Gastroesophageal sphincter (tissue), 4 donors: Measurements from ENCODE around the gene SOX2. TPM values are rescaled to one million over a fixed set of nuclear protein-coding genes. Genes with fewer than 3 reads are reported as not detected.

ENCODE experiments used
- ATAC-seq: fragments of 150-250 bp; one replicate; pipeline ENCODE4 v1.9.1; 2016; ENCODE audit warnings: mild to moderate bottlenecking, moderate library complexity
- H3K27ac ChIP-seq, 4 donors: fragments of 200-600 bp; sonication (generic) in 3 of 4; 1 replicate in 3 of 4; 2 replicates in 1 of 4; pipeline ENCODE4 v1.5.1; 2016 to 2019
- H3K27me3 ChIP-seq: fragments of 200-600 bp; sonication (generic); one replicate; pipeline ENCODE4 v1.5.1; 2019
- H3K36me3 ChIP-seq, 2 donors: fragments of 200-600 bp; sonication (generic); one replicate each; pipeline ENCODE4 v1.5.1; 2019; ENCODE audit warnings: control low read depth in 1 of 2
- H3K4me1 ChIP-seq, 3 donors: fragments of 200-600 bp; sonication (generic); 1 replicate in 2 of 3; 2 replicates in 1 of 3; pipeline ENCODE4 v1.5.1; 2016 to 2019; ENCODE audit warnings: control low read depth in 2 of 3
- H3K4me3 ChIP-seq, 2 donors: fragments of 200-600 bp; sonication (generic); one replicate each; pipeline ENCODE4 v1.5.1; 2019; ENCODE audit warnings: mild to moderate bottlenecking in 1 of 2, moderate library complexity in 1 of 2
- H3K9me3 ChIP-seq, 3 donors: fragments of 200-600 bp; sonication (generic); one replicate each; pipeline ENCODE4 v1.5.1; 2017 to 2019; ENCODE audit warnings: control low read depth in 2 of 3
- EP300 ChIP-seq: sonication (generic); formaldehyde crosslinking; IDR thresholded peaks from one replicate; pipeline ENCODE4 v1.6.1; 2017; ENCODE audit warnings: antibody characterized with exemption, mild to moderate bottlenecking
- POLR2A ChIP-seq, 2 donors: fragments of 450-650 bp; IDR thresholded peaks; one replicate each; pipeline ENCODE4 v1.6.1; 2017; ENCODE audit warnings: antibody characterized with exemption in 2 of 2, mild to moderate bottlenecking in 2 of 2, moderate library complexity in 1 of 2
- POLR2AphosphoS5 ChIP-seq: sonication (generic); formaldehyde crosslinking; IDR thresholded peaks from one replicate; pipeline ENCODE4 v1.6.1; 2017; ENCODE audit warnings: antibody characterized with exemption
- WGBS, 2 donors: methylation state at CpG; one replicate each; pipeline ENCODE4 v1.1.5; 2018; ENCODE audit warnings: low coverage in 1 of 2; 5-methylcytosine and 5-hydroxymethylcytosine counted together
- total RNA-seq, 4 donors: library from RNA; depleted of rRNA; stranded (reverse); fragments of >200 nt; gene quantifications; one replicate each; pipeline ENCODE4 v1.1.0, GENCODE V29; 2016
- TF ChIP-seq, protein P1 (sequence below), 4 experiments: fragments of 200-600 bp in 2 of 4; fragments of 450-650 bp in 2 of 4; sonication (generic) in 1 of 4; IDR thresholded peaks; one replicate each; pipeline ENCODE4 v1.5.1; 2017 to 2019; ENCODE audit warnings: antibody characterized with exemption in 4 of 4, mild to moderate bottlenecking in 2 of 4, moderate library complexity in 2 of 4

Gene SOX2
- total RNA-seq: 1 to 10 TPM; 3.1 to 9.9 (median 5.7) TPM

DNA sequence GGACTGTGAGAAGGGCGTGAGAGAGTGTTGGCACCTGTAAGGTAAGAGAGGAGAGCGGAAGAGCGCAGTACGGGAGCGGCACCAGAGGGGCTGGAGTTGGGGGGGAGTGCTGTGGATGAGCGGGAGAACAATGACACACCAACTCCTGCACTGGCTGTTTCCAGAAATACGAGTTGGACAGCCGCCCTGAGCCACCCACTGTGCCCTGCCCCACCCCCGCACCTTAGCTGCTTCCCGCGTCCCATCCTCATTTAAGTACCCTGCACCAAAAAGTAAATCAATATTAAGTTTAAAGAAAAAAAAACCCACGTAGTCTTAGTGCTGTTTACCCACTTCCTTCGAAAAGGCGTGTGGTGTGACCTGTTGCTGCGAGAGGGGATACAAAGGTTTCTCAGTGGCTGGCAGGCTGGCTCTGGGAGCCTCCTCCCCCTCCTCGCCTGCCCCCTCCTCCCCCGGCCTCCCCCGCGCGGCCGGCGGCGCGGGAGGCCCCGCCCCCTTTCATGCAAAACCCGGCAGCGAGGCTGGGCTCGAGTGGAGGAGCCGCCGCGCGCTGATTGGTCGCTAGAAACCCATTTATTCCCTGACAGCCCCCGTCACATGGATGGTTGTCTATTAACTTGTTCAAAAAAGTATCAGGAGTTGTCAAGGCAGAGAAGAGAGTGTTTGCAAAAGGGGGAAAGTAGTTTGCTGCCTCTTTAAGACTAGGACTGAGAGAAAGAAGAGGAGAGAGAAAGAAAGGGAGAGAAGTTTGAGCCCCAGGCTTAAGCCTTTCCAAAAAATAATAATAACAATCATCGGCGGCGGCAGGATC lies at the start of gene SOX2:
Gene SOX2, plus strand, starts transcription at position 601 of the 811 bp plus-strand sequence. CDS start 436 bp downstream, outside the sequence.
- 0 to 7% methylated on average over 4 to 17 of the region's 37 CpGs for WGBS, 2 donors
- Histone ChIP-seq H3K9me3 (no peaks in the 10 kb centered on the region), H3K4me3 (peak within 1 kb of the TSS in 1 of 2 donors; percentile 51), H3K27me3 (peaks cover 100% of the 10 kb centered on the region), H3K4me1 (peaks cover 0 to 38% (median 12%) of the 10 kb centered on the region in 3 donors), H3K27ac (peak within 1 kb of the TSS in 2 of 4 donors; percentile 51 to 64), H3K36me3 (no peaks in the 10 kb centered on the region)
- ATAC-seq: peak; percentile 34
- TF ChIP-seq, protein P1, sequence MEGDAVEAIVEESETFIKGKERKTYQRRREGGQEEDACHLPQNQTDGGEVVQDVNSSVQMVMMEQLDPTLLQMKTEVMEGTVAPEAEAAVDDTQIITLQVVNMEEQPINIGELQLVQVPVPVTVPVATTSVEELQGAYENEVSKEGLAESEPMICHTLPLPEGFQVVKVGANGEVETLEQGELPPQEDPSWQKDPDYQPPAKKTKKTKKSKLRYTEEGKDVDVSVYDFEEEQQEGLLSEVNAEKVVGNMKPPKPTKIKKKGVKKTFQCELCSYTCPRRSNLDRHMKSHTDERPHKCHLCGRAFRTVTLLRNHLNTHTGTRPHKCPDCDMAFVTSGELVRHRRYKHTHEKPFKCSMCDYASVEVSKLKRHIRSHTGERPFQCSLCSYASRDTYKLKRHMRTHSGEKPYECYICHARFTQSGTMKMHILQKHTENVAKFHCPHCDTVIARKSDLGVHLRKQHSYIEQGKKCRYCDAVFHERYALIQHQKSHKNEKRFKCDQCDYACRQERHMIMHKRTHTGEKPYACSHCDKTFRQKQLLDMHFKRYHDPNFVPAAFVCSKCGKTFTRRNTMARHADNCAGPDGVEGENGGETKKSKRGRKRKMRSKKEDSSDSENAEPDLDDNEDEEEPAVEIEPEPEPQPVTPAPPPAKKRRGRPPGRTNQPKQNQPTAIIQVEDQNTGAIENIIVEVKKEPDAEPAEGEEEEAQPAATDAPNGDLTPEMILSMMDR (IDR thresholded peaks at IDR 0.05): no peak
- TF ChIP-seq POLR2AphosphoS5: peak; percentile 71

DNA sequence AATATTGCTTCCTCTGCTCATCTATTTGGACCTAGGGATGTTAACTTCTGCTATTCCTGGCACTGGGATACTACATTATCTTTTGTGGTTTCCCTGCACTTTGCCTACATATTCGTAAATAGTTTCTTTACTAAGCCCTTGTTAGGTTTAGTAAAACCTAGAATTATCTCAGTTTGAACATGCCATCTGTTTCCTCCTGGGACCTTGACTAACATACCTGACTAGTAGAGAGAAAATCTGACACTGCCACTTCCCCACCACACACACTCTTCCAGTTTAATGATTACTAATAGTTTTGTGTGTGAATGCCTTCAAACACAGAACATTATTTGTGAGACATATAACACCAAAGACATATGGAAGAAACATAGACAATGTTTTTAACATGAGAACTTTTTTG lies 28.2 kb upstream of the SOX2 start:
- no peaks in the 10 kb centered on the region for H3K4me1 ChIP-seq
- no peaks in the 10 kb centered on the region for H3K36me3 ChIP-seq
- no peak for TF ChIP-seq POLR2AphosphoS5
- TF ChIP-seq EP300: no peak
- no peak for TF ChIP-seq POLR2A (IDR thresholded peaks at IDR 0.05)
- TF ChIP-seq, protein P1 (IDR thresholded peaks at IDR 0.05): no peak
- no peak overlapping the region for H3K4me3 ChIP-seq
- WGBS, 2 donors: 82 to 100% methylated on average over 1 of the region's 1 CpG
- H3K27me3 ChIP-seq: no peaks in the 10 kb centered on the region
- ATAC-seq: no peak
- H3K27ac ChIP-seq: no peak overlapping the region
- H3K9me3 ChIP-seq: peaks cover 0 to 8% (median 0%) of the 10 kb centered on the region in 3 donors

DNA sequence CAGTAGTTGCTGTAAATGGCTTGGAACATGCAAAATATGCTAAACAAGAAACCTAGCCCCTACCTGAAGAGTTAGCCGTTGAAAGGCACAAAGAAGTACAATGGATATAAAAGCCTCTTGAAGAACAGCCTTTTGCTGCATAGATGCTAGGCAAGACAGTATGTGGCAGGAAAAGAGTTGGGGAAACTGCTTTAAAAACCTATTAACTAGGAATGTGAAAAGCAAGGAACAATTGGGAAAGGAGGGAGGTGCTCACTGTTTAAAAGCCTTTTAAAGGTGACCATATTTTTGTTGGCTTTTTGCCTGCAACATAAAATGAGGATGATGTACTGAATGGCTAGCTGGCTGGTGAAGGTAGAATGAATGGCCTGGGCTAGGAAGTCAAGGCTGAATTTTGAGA lies 24.5 kb upstream of the SOX2 start:
- no peaks in the 10 kb centered on the region for H3K4me1 ChIP-seq
- no peak overlapping the region for H3K27ac ChIP-seq
- H3K27me3 ChIP-seq: no peaks in the 10 kb centered on the region
- WGBS, 2 donors: 67 to 78% methylated on average over 1 of the region's 1 CpG
- ATAC-seq: no peak
- TF ChIP-seq, protein P1 (IDR thresholded peaks at IDR 0.05): no peak
- TF ChIP-seq POLR2AphosphoS5: no peak
- TF ChIP-seq POLR2A (IDR thresholded peaks at IDR 0.05): no peak
- TF ChIP-seq EP300: no peak
- H3K9me3 ChIP-seq: no peaks in the 10 kb centered on the region
- H3K4me3 ChIP-seq: no peak overlapping the region
- H3K36me3 ChIP-seq: no peaks in the 10 kb centered on the region

DNA sequence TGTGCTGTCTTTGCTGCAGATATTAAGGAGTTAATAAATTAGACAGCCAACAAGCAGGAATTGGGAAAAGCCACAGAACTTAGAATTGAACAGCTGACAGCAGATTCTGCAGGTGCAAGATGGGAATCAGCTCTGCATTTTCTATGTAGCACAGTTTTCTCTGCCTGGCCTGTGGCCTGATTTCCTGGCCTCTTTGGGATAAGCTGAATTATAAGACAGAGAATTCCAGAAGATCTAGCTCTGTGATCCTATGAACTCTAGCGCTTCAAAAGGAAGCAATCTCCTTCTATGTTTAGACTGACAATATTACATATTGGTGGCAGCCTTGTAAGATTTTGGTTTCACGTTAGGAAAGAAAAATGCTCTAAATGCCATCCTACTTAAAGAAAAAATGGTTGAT lies 24.0 kb upstream of the SOX2 start:
- ATAC-seq: no peak
- Histone ChIP-seq H3K4me1 (no peaks in the 10 kb centered on the region), H3K9me3 (no peaks in the 10 kb centered on the region), H3K36me3 (no peaks in the 10 kb centered on the region), H3K4me3 (no peak overlapping the region), H3K27ac (no peak overlapping the region), H3K27me3 (no peaks in the 10 kb centered on the region)
- WGBS, 2 donors: 18 to 25% methylated on average over 1 to 2 of the region's 2 CpGs
- no peak for TF ChIP-seq EP300
- no peak for TF ChIP-seq POLR2AphosphoS5
- TF ChIP-seq POLR2A (IDR thresholded peaks at IDR 0.05): no peak
- TF ChIP-seq, protein P1 (IDR thresholded peaks at IDR 0.05): no peak

DNA sequence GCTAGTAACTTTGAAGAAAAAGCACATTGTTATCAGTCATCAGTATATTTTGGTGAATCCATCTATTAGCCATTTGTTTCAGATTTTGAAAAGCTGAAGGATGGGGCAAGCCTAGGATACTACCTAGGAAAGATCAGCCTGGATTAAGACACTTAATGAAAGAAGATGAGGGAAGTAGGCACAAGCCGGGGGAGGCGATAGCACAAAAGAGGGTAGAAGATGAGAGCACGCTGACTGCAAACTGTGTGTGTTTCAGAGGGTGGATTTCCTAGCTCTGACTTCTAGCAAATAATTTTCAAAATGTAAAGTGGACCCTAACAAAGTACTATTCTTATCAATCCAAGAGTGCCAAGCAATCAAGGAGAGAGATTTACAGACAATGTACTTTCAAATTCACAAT lies 22.2 kb upstream of the SOX2 start:
- ATAC-seq: no peak
- Histone ChIP-seq H3K27me3 (peaks cover 3% of the 10 kb centered on the region), H3K36me3 (no peaks in the 10 kb centered on the region), H3K9me3 (no peaks in the 10 kb centered on the region), H3K4me3 (no peak overlapping the region), H3K27ac (no peak overlapping the region), H3K4me1 (no peaks in the 10 kb centered on the region)
- TF ChIP-seq POLR2A (IDR thresholded peaks at IDR 0.05): no peak
- TF ChIP-seq POLR2AphosphoS5: no peak
- TF ChIP-seq, protein P1 (IDR thresholded peaks at IDR 0.05): no peak
- TF ChIP-seq EP300: no peak
- 87 to 91% methylated on average over 3 of the region's 3 CpGs for WGBS, 2 donors
